Heart left ventricle (tissue), 16 donors: ENCODE data around the gene CCDC190. TPM values are rescaled to one million over a fixed set of nuclear protein-coding genes. Genes with fewer than 3 reads are reported as not detected.

ENCODE experiments used
- ATAC-seq, 4 donors: fragments of 200-7000 bp; cut with Tn5 transposase; one replicate each; pipeline ENCODE4 v1.9.1; 2020 to 2022; ENCODE audit warnings: moderate library complexity in 4 of 4, mild to moderate bottlenecking in 3 of 4, moderate number of reproducible peaks in 1 of 4
- DNase-seq, 5 donors: peaks; one replicate each; pipeline ENCODE4 v3.0.0-alpha.2; 2020
- H3K27ac ChIP-seq, 12 donors: fragments of 200-600 bp; sonication (generic) in 4 of 12; one replicate each; pipeline versions ENCODE4 v1.5.0 to v1.8.0; 2016 to 2022; ENCODE audit warnings: mild to moderate bottlenecking in 2 of 12
- H3K27me3 ChIP-seq, 9 donors: fragments of 200-600 bp; sonication (generic) in 2 of 9; one replicate each; pipeline versions ENCODE4 v1.5.1 to v1.8.0; 2016 to 2022; ENCODE audit warnings: mild to moderate bottlenecking in 3 of 9
- H3K36me3 ChIP-seq, 9 donors: fragments of 200-600 bp; sonication (generic) in 2 of 9; one replicate each; pipeline versions ENCODE4 v1.5.0 to v1.8.0; 2018 to 2022; ENCODE audit warnings: mild to moderate bottlenecking in 2 of 9
- H3K4me1 ChIP-seq, 12 donors: fragments of 200-600 bp; sonication (generic) in 4 of 12; one replicate each; pipeline versions ENCODE4 v1.5.0 to v1.8.0; 2016 to 2022; ENCODE audit warnings: mild to moderate bottlenecking in 3 of 12
- H3K4me3 ChIP-seq, 12 donors: fragments of 200-600 bp; sonication (generic) in 4 of 12; one replicate each; pipeline versions ENCODE4 v1.5.0 to v1.8.0; 2017 to 2022; ENCODE audit warnings: mild to moderate bottlenecking in 9 of 12, moderate library complexity in 4 of 12
- H3K9me3 ChIP-seq, 12 donors: fragments of 200-600 bp; sonication (generic) in 4 of 12; one replicate each; pipeline versions ENCODE4 v1.5.0 to v1.8.0; 2016 to 2022; ENCODE audit warnings: mild to moderate bottlenecking in 1 of 12
- CTCF ChIP-seq, 12 donors: fragments of 200-600 bp; sonication (generic) in 4 of 12; IDR thresholded peaks; one replicate each; pipeline versions ENCODE4 v1.5.0 to v1.8.0; 2018 to 2022; ENCODE audit warnings: antibody characterized with exemption in 12 of 12, mild to moderate bottlenecking in 5 of 12
- POLR2A ChIP-seq, 2 donors: fragments of 450-650 bp; IDR thresholded peaks; one replicate each; pipeline ENCODE4 v1.6.1; 2017; ENCODE audit warnings: antibody characterized with exemption in 2 of 2, mild to moderate bottlenecking in 2 of 2, moderate library complexity in 2 of 2
- WGBS, 4 donors: extraction: QIAGEN DNeasy Blood & Tissue Kit in 2 of 4; methylation state at CpG; one replicate each; pipeline versions ENCODE4 v1.1.5 to v1.1.7; 2013 to 2018; 5-methylcytosine and 5-hydroxymethylcytosine counted together
- intact Hi-C, 10 donors: fragments of 100-400 bp; cut with DNase I; formaldehyde crosslinking; loops; one replicate each; pipeline versions ENCODE4 v1.11.1 to v1.14.2; 2022
- polyA plus RNA-seq, 2 donors: library from polyadenylated mRNA; stranded (reverse); fragments of 200-250 nt; gene quantifications; one replicate each; pipeline ENCODE4 v1.2.3, GENCODE V29; 2013
- total RNA-seq, 9 donors: library from RNA; depleted of rRNA in 2 of 9; stranded (reverse); fragments of >200 nt in 2 of 9; fragmentation: NEBNext Ultra II Directional in 3 of 9; extraction: Animal tissue kit (Norgen Biotek cat#: 25700) in 3 of 9; gene quantifications; one replicate each; pipeline versions ENCODE4 v1.1.0 to v1.2.4, GENCODE V29; 2016 to 2023
- donor health status: ischemic (EF 13 %, LVEDD 7.1; RV severe dilation, severe dysfunction).
- donor health status: healthy with polysubstance abuse.
- donor health status: DM: no; HTN: yes; CAD: no.
- donor health status: DM: no; HTN: no; CAD: no.
- donor health status: ischemic (EF 25% LVEDD 6.9; RV normal size, moderate dysfunction).
- donor health status: ischemic (EF 25% LVEDD 5.7; RV mildly dilated, moderate dysfunction).
- donor health status: healthy.
- donor health status: DM: yes; HTN: yes; CAD: no.
- donor health status: ischemic (EF 35%, LVEDD 5.7; RV mildly dilated, moderate dysfunction).
- donor health status: nonischemic (EF 11% LVEDD 7.7; RV severe dilation, severe dysfunction).
- donor health status: DM: yes; HTN: yes; CAD: no.
- donor health status: PGD.
- donor health status: ischemic (EF 29% LVEDD 5.4; RV normal size, mild dysfunction).
- donor health status: nonischemic (EF 23%, LVEDD 6.1; RV moderate dilation, normal function).

The CCDC190 gene
- total and polyA plus RNA-seq, 11 donors = 0.06 to 1.2 (median 0.32) TPM; not detected in 3

- Histone ChIP-seq H3K27me3 (no peaks in the 10 kb centered on the region), H3K4me3 (no peak overlapping the region), H3K36me3 (no peaks in the 10 kb centered on the region), H3K4me1 (no peaks in the 10 kb centered on the region), H3K27ac (no peak overlapping the region), H3K9me3 (no peaks in the 10 kb centered on the region)
- ATAC-seq (peak in 3 of 4 donors; percentile 37 to 71 (median 58)), DNase-seq (peak in 4 of 5 donors; percentile 41 to 52 (median 46))
- TF ChIP-seq POLR2A (IDR thresholded peaks at IDR 0.05) (no peak), CTCF (IDR thresholded peaks at IDR 0.05) (peak; percentile 45 to 81 (median 71))
- intact Hi-C loops = loop anchor here in 8 of 10 donors (1.0 to 5.0 kb wide), 6 partner anchors 320 to 463 kb away; no protein-coding TSS in a partner anchor
- 30 to 35% (median 32%) methylated on average over 4 of the region's 4 CpGs for WGBS, 4 donors
Observed at GRCh38 chr1:162854245-162854882, 6.6 kb downstream of the CCDC190 start.

DNA sequence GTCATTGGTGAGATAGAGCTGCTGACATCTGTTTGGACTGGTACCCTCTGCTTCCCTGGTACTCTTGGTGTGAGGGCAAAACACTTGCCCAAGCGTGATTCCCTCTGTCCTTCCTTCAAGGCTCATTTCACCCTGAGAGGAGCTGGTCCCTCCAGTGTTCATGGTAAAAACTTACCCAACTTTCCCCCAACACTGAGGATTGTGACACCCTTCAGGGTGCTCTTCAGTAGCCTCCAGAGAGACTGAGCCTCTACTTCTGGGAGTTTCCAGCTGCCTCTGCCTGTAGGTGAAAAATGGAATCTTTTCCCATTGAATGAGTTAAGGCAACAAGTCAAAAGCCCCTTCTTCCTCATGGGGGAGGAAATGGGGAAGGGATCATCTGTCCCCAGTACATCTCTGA, 9.6 kb downstream of the CCDC190 start:
- DNase-seq (no peak), ATAC-seq (no peak)
- intact Hi-C loops = loop anchor here in 6 of 10 donors (1.0 to 5.0 kb wide), 4 partner anchors 17 to 466 kb away; no protein-coding TSS in a partner anchor
- no peak overlapping the region for H3K27ac ChIP-seq
- WGBS, 4 donors = 71 to 92% (median 74%) methylated on average over 1 of the region's 1 CpG
- no peak overlapping the region for H3K4me3 ChIP-seq
- TF ChIP-seq CTCF (IDR thresholded peaks at IDR 0.05) (no peak), POLR2A (IDR thresholded peaks at IDR 0.05) (no peak)
- no peaks in the 10 kb centered on the region for H3K9me3 ChIP-seq
- no peaks in the 10 kb centered on the region for H3K4me1 ChIP-seq
- no peaks in the 10 kb centered on the region for H3K36me3 ChIP-seq
- no peaks in the 10 kb centered on the region for H3K27me3 ChIP-seq

- H3K27ac ChIP-seq = no peak overlapping the region
- DNase-seq = no peak
- H3K4me3 ChIP-seq = no peak overlapping the region
- no peaks in the 10 kb centered on the region for H3K36me3 ChIP-seq
- 52 to 73% (median 66%) methylated on average over 2 of the region's 2 CpGs for WGBS, 4 donors
- no peak for TF ChIP-seq POLR2A (IDR thresholded peaks at IDR 0.05)
- no peak for TF ChIP-seq CTCF (IDR thresholded peaks at IDR 0.05)
- intact Hi-C loops = loop anchor here in 8 of 10 donors (2.0 to 5.0 kb wide), 6 partner anchors 325 to 468 kb away; no protein-coding TSS in a partner anchor
- no peak for ATAC-seq
- H3K9me3 ChIP-seq = no peaks in the 10 kb centered on the region
- H3K4me1 ChIP-seq = no peaks in the 10 kb centered on the region
- H3K27me3 ChIP-seq = no peaks in the 10 kb centered on the region
Observed at GRCh38 chr1:162849711-162850110, 11.3 kb downstream of the CCDC190 start.

DNA sequence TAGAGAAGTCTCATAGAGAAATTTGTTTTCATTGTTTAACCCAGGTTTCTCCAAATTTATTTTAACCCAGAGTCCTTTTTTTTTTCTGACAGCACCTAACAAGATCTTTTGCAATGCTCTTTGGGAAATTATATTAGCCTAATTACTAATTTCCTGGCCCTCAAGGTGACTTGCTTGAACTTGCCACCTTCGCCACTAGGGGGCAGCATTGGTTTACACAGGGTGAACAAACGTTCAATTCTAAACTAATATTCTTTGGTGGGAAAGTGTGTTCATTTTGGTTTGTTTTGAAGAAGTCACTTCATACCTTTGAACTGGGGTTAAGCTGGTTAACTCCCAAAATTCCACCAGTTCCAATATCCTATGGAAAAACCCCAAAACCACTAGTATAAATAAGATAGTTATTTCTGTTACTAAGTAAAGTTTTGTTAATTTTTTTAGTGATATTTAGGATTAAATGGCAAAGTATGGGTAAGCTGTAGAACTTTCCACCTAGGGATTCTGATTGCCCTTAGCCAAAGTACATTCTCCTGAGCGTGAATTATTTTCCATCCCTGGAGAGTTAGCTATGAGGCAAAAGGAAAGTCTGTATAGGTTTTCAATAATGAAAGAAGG, 13.0 kb downstream of the CCDC190 start:
- intact Hi-C loops = loop anchor here in 4 of 10 donors (2.0 kb wide), 3 partner anchors 327 to 469 kb away; no protein-coding TSS in a partner anchor
- peak; percentile 69 to 80 (median 70) for DNase-seq
- H3K27me3 ChIP-seq = no peaks in the 10 kb centered on the region
- TF ChIP-seq CTCF (IDR thresholded peaks at IDR 0.05) = peak; percentile 88 to 96 (median 94)
- TF ChIP-seq POLR2A (IDR thresholded peaks at IDR 0.05) = no peak
- 5 to 11% (median 7%) methylated on average over 3 of the region's 3 CpGs for WGBS, 4 donors
- no peaks in the 10 kb centered on the region for H3K4me1 ChIP-seq
- H3K4me3 ChIP-seq = no peak overlapping the region
- no peaks in the 10 kb centered on the region for H3K9me3 ChIP-seq
- H3K36me3 ChIP-seq = no peaks in the 10 kb centered on the region
- peak in 1 of 4 donors; percentile 45 for ATAC-seq
- no peak overlapping the region for H3K27ac ChIP-seq
